GM21447 (cell line): ENCODE measurements around the gene PFN2.
"Not testable (repeated sequence)": the region's sequence is repeated elsewhere in the genome, so short reads cannot be mapped to it uniquely, and the experiment has no call there.

ENCODE experiments used
- ATAC-seq: cut with Tn5 transposase; IDR thresholded peaks from one replicate; pipeline ENCODE4 v1.9.1; 2021; ENCODE audit not compliant: unreplicated experiment

PFN2 gene

GRCh38 chr3:149970716-149971402 lies at the start of gene PFN2:
Gene PFN2 (minus strand): TSS chr3:149970895. CDS start chr3:149970856, 39 bp downstream.
- ATAC-seq: peak; percentile 46

GRCh38 chr3:150015901-150016300 lies 45.2 kb upstream of the PFN2 start:
- no peak for ATAC-seq

GRCh38 chr3:150014782-150015181 lies 44.1 kb upstream of the PFN2 start:
- ATAC-seq: no peak

GRCh38 chr3:150013801-150014200 lies 43.1 kb upstream of the PFN2 start:
- no peak for ATAC-seq

GRCh38 chr3:150006794-150007193 lies 36.1 kb upstream of the PFN2 start:
- no peak for ATAC-seq

DNA sequence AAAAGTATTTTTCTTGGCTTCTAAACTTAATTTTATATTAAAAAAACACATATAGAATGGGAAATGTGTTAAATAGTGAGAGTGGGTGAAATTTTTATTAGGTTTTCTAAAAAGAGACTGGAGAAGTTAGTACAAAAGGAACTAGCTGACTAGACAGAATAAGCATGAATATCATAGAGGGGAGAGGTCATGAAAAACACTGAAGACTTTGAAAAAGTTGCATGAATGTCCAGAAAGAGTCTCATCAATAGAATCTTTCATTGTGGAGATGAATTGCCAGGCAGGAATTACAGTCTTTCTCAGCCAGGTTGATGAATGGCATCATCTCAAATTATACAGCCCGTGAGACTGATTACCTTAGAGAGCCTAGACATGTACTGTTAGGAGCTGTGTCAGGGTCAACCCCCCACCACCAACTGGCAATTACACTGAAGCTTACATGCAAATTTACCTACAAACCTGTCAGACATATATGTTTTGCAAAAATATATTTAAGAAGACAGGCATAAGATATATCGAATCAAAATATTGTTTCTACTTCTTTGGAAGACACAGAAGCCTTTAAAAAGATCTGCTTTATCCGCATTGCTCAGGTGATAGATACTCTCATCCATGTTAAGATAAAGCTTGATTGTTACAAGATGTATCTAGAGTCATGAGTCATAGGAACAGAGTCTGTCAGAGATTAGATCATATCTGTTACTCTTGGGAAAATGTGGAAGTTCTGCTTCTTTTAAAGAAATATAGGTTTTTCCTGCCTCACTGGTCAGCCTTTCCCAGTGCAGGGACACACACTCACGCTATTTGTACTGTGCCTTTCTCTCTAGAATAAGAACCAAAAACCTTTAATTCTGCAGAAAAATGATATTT lies 34.8 kb upstream of the PFN2 start:
- ATAC-seq: no peak

GRCh38 chr3:150000641-150001040 lies 29.9 kb upstream of the PFN2 start:
- no peak for ATAC-seq

DNA sequence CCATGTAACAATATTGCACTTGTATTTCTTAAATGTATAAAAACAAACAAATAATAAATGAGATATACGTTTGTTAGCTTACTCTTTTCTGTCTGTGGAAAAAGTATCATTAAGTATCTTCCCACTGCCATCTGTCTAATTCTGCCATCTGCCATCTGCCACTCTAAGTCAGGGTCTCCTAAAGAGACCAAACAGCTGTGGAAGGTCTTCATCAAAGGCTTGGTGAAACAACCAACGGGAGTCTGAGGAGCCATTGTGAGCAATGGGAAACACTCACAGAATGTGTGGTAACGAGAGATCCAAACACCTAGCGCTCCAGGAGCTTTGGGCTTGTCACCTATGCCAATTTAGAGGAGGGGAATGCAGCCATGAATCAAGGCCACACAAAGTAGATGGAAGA lies 28.7 kb upstream of the PFN2 start:
- ATAC-seq: no peak

- no peak for ATAC-seq
These were observed 28.3 kb upstream of the PFN2 start for GRCh38 chr3:149998946-149999345.

GRCh38 chr3:149992416-149993058 lies 21.8 kb upstream of the PFN2 start:
- no peak for ATAC-seq

- no peak for ATAC-seq
These were observed 19.8 kb upstream of the PFN2 start for GRCh38 chr3:149990423-149990948.

GRCh38 chr3:149989307-149989706 lies 18.6 kb upstream of the PFN2 start:
- no peak for ATAC-seq

DNA sequence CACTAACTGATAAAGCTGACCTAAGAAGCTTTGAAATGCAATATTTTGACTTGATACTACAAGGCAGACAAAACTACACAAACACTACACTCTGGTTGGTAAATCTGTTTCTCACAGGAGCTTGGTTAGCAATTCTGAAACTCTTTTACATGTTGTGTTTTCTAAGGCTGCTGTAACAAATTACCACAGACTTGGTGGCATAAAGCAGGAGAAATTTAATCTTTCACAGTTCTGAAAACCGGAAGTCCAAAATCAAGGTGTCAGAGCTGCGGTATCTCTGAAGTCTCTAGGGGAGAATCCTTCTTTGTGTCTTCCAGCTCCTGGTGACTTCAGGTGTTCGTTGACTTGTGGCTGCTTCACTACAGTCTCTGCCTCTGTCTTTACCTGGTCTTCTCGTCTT lies 12.9 kb upstream of the PFN2 start:
- ATAC-seq: no peak

- ATAC-seq: not testable (repeated sequence)
These were observed 12.4 kb upstream of the PFN2 start for GRCh38 chr3:149983053-149983452.

DNA sequence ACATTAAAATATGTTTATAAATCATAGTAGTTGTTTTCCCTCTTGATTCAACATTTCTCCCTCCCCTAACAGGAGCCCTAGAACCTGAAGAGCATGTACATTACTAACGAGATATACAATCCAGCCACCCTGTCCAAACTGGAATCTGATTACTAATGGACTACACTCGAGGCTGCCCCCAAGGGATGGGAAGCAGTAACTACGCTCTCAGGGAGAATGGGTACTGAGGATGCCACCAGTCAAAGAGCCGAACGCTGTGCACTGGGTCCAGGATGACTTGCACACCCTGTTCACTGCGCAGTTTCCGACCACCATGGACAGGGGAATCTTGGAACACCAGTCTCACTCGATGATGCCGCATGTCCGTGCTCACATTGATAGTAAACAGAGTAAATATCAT lies 11.3 kb upstream of the PFN2 start:
- not testable (repeated sequence) for ATAC-seq

DNA sequence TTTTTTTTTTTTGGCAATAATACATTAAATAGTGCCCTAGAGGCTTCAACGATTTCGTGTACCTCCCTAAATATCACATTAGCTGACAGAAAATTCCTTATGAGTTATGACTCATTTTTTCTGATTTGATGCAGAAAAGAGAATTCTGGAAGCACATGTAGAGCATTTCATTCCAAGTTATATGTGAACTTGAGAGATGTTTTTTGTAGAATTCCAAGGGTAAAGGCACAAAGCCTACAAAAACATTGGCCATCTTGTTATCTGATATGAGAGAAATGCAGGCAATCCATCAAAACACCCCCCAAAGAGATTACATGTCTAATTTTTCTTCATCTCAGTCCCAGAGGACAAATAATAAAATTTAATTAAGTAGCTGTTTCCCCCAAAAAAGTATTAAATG lies 6.7 kb upstream of the PFN2 start:
- no peak for ATAC-seq

- ATAC-seq: no peak
These were observed 5.2 kb upstream of the PFN2 start for GRCh38 chr3:149975919-149976318.

DNA sequence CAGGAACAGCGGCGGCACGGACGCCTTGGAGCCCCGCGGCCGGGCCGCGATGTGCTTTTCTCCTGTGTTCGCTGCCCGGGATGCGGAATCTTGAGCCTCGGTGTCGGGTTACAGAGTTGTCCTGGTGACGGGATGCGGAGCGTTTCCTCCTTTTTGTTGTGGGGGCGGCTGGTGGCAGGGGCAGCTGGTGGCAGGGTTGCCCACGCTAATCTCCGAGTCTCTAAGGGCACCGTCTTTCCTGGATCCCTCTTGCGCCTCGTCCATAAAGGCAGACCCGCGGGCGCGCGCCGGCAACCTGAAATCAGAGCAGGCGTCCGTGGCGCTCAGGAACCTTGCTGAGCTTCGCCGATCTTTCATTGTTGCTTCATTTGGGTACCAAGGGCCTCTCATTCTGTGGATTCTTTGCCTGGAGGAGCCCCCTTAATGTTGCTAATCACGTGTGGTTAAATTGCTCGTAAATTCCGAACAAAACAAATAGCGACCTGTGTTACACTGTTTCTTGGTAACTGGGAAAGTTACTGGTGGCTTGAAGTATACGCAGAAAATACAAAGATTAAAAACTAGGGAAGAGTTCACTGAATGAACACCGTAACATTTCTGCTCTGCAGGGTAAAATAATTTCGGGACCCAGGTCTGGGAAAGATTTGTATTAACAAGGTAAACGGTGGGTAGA lies 844 bp upstream of the PFN2 start:
- peak; percentile 15 for ATAC-seq

DNA sequence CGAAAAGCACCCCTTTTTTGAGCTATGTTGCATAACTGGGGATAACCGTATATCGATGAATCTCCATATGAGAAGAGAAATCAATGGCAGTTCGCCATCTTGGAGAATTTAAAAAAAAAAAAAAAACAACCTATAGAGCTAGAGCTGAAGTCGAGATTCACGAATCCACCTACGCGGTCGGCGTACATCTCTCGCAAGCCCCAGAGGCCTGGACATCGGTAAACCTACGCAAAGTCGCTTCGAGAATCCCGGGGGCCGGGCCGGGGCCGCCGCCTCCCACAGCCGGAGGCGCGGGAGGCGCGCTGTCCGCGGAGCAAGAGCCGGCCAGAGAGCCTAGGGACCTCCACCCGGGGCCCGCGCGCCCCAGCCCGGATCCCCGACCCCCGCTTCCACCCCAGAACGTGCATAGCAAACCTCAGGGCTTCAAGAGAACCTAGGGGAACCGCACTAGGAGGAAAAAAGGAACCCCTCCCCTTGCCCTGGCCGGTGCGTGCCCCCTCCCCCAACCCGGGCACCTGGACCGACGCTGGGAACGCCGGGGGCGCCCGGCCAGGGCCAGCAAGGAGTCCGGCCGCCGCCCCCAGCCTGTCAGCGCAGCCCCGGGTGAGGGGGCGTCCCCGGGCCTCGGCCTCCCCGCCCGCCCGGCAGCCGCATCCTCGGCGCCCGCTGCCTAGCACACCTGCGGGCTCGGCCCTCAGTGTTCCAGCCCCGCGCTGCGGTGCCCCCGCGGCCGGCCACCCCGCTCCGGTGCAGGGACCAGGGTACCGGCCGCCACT lies 567 bp downstream of the PFN2 start:
- ATAC-seq: peak; percentile 72
